PC-9 (cell line): ENCODE measurements around the gene PGF.

Experiments used
- EZH2 ChIP-seq: fragments of 200-600 bp; sonication (generic); IDR thresholded peaks from 2 replicates; pipeline ENCODE4 v1.8.0; 2017; ENCODE audit warnings: antibody characterized with exemption, low read depth
- TF ChIP-seq, protein P1 (sequence below): fragments of 200-600 bp; sonication (generic); conservative IDR thresholded peaks from 2 replicates; pipeline ENCODE4 v1.6.1; 2017; ENCODE audit warnings: mixed run types, antibody characterized with exemption, mild to moderate bottlenecking, moderate library complexity

DNA sequence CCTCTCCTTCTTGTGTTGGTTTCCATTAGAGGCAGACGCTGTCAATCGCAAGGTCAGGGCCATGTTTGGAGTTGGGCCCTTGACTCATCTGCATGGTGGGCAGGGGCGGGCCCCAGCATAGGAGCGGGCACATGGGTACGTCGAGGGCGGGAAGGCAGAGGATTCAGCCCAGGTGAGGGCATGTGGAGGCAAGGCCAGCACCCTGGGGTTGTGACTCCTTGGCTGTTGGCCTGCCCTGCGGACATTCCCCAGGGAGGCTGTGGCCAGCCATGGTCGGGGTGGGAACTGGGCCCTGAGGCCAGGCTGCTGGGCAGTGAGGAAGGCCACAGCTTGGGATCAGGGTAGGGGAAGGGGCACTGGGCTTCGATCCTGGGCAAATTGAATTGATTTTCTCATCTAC, 42.6 kb downstream of the PGF start:
- TF ChIP-seq EZH2, result no peak
- TF ChIP-seq, protein P1, sequence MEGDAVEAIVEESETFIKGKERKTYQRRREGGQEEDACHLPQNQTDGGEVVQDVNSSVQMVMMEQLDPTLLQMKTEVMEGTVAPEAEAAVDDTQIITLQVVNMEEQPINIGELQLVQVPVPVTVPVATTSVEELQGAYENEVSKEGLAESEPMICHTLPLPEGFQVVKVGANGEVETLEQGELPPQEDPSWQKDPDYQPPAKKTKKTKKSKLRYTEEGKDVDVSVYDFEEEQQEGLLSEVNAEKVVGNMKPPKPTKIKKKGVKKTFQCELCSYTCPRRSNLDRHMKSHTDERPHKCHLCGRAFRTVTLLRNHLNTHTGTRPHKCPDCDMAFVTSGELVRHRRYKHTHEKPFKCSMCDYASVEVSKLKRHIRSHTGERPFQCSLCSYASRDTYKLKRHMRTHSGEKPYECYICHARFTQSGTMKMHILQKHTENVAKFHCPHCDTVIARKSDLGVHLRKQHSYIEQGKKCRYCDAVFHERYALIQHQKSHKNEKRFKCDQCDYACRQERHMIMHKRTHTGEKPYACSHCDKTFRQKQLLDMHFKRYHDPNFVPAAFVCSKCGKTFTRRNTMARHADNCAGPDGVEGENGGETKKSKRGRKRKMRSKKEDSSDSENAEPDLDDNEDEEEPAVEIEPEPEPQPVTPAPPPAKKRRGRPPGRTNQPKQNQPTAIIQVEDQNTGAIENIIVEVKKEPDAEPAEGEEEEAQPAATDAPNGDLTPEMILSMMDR, result no peak
